TTC549 (cell line): ENCODE measurements around the gene TOM1L1.

Experiments used
- FAIRE-seq: peaks from 2 replicates; lab custom pipeline; 2012; peaks lifted over from hg19 to GRCh38; lab: Jason Lieb, UNC

The TOM1L1 gene

DNA sequence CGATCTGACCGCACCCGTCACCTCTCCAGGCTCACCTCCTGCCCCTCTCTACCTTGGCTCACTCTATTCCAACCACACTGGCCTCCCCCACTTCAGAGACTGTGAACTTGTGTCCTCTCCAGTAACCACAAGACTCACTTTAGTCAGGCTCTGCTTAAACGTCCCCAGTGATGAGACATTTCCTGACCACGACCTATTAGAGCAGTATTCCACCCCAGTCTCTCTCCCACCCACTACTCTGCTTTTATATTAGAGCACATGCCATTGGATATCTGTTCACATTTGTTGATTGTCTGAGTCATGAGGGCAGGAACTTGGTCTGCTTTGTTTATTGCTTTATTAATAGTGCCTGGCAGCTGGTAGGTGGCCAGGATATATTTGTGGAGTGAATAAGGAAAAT, 47.7 kb downstream of the TOM1L1 start:
- FAIRE-seq, result no peak

DNA sequence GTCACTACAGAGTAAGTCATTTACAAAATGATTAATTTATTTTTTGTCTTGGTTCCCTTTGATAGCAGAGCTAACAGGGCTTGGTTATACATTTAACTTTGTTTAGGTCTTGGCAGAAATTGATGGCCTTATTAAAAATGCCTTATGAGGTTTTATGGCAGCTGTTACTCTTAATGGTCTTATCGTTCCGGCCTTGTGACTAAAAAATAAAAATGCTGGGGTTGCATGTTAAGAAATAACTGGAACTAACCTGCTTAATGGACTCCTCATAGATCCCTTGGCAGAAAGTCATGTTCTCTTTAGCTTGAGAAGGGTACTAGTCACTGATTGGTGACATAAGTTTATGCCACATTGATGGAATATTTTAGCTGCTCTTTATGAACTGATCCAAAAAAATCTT, 49.5 kb downstream of the TOM1L1 start:
- FAIRE-seq, result no peak

DNA sequence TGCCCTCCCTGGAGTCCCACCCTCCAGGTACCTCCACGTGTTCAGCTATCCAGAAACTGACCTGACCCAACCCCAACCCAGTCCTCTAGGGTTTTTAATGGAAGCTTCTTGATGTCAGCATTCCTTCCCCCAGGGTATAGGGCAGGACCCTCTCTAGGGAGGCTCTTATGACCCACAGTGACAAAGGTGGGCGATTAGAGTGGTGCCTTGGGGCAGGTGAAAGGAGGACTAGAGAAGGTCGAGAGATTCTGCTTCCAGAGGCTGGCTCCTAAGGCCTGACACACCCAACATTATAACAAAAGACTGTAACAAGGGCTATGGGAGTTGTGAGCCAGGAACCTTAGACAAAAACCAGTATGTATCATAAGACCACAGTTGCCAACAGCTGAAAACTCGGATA, 50.6 kb downstream of the TOM1L1 start:
- no peak for FAIRE-seq

DNA sequence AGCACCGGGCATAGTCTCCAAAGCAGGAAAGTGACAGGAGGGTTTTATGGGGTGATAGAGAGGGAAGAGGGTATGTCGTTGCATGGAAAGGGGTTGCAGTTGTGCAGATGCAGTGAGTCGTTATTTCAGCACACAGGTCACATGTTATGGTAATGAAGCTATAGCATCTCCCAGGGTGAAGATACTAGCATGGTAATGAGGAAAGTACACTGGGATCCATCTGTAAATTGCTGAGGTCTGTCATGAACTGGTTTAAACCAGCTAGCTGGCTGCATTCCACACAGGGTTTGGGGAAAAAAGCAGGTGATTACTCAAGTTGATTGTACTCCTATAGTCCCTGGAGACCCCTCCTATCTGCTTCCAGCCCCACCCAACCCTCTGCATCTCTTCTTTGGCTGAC, 56.1 kb downstream of the TOM1L1 start:
- no peak for FAIRE-seq

DNA sequence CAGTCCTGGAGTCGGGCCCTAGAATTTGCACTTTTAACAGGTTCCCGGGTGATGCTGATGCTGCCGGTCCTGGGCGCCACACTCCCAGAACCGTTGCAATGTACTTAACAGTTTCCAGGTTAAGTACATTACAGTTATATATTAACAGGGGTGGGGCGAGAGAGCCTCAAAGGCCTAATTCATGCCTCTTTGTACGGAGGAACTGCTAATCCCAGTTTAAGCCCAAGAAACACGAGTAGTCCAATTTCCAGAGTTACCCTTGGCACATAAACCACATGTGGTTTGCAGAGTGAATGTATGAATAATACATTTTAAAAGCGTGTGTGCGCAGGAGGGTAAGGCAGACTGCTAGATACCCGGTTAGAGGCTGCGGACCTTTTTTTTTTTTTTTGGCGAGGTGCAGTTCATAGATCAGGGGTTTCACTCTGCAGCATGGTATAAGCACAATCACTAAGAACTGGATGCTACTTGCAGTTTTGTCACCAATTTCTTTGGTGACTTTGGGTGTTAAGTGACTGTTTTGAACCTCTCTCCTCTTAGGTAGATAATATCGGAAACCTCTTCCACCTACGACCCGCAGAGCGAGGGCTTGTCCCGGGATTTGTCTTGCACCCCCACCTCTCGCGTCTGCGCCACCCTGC, 67.1 kb downstream of the TOM1L1 start:
- no peak for FAIRE-seq

DNA sequence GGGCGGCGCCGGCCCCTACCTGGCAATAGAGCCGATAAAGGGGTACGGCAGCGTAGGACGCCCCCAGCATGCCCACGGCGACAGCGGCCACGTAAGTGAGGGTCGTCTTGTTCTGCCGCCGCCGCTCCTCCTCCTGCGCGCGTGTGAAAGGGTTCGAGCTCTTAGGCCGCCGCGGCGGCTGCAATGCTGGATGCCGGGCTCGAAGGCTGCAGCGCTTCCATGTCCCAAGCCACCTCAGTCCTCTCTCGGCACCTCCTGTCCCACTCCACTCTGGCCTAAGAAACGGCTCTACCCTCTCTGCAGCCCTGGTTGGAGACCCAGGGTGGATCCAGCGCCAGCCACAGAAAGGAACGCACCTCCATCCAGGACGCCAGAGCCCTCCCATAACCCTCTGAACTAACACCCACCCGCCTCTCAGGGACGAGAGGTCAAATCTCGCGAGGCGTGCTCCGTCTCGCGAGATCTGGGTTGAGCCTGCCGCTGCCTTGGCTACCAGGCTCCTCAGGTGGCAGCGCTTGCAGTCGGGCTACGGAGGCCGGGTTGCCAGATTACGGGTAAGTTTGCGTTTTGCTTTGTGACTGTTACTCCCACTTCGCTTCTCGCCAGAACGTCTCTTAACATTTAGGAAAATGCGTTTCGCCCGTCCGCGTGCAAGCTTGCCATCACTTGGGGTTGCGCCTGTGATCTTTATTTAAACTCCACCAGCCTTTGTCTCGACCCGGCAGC, 67.8 kb downstream of the TOM1L1 start, which contains the start of the genes COX11 and STXBP4:
Gene COX11 (minus strand): TSS at position 393 of the 726 bp plus-strand sequence. CDS start 8 bp downstream, at position 385.
Gene STXBP4 (plus strand): TSS at position 504 of the 726 bp plus-strand sequence. CDS start 17,455 bp downstream, outside the sequence.
- FAIRE-seq, result no peak

DNA sequence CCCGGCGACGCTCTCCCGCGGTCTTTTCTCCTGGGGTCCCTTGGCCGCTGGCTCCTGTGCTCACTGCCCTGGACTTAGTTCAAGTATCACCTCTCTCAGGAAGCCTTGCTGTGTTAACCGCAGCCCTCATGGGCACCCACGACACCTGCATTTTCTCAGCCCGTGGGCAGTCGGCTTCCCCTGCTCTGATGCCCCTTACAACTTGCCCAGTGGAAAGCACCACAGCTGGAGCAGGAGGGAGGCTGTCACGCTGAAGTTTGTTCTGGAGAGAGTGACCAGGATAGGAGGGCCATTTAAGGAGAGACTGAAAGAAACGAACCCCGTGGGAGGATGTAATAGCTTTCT, 68.3 kb downstream of the TOM1L1 start:
- FAIRE-seq, result no peak

DNA sequence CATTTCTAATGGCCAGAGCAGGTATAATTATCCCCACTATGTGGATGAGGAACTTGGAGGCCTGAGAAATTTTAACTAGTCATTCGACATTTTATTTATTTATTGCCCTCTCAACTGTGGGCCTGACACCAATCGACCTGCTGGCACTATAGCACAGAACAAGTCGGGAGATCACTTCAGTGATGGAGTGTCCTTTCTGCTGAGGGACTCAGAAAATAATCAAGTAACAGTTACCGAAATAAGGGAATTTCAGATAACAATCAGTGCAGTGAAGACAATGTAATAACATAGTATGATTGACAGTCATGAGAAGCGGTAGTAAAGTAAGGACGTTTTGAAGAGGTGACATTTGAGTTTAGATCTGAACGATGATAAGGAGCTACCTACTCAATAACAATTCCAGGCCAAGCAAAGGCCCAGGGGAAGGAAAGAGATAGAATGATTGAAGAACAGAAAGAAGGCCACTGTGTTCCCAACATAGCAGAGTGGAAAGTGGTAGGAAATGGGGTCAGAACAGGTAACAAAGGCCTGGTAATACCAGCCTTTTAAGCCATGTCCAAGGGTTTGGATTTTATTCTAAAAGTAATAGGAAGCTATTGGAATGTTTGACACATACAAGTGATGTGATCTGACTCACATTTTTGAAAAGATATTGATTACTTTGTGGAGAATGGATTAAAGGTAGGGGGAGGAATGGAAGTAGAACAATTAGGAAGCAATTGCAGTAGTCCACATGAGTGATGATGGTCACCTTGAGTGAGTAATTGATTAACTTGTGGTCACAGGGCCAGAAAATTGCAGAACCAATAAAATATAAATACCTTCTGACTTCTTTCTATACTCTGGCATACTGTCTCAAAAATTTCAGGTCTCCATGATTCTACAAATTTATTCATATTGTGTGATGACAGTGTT, 69.3 kb downstream of the TOM1L1 start:
- FAIRE-seq, result no peak

DNA sequence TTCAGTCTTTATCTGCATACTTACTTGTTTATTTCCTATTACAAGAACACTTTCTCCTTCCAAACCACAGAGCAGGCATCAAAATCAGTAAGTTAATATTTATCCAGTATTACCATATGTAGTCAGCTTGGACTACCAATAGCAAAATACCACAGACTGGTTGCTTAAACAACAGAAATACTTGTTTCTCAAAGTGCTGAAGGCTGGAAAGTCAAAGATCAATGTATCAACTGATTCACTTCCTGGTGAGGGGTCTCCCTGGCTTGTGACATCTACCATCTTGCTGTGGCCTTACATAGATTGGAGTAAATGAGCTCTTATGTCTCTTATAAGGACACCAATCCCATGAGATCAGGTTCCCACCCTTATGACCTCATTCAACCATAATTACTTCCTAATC, 70.5 kb downstream of the TOM1L1 start:
- no peak for FAIRE-seq

DNA sequence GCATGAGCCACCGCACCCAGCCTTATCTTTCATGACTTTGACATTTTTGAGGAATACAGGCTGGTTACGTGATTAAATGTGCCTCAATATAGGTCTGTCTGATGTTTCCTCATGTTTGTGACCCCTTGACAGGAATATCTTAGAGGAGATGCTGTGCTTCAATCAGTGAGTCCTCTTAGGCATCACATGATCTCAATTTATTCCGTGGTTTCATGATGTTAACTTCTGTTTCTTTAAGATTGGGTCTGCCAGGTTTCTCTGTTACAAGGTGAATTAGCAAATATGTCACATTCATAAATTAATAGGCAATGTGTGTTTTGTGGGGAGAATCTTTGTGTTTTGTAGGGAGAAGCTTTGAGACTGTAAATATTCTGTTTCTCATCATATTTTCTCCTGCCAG, 71.2 kb downstream of the TOM1L1 start:
- FAIRE-seq, result no peak

DNA sequence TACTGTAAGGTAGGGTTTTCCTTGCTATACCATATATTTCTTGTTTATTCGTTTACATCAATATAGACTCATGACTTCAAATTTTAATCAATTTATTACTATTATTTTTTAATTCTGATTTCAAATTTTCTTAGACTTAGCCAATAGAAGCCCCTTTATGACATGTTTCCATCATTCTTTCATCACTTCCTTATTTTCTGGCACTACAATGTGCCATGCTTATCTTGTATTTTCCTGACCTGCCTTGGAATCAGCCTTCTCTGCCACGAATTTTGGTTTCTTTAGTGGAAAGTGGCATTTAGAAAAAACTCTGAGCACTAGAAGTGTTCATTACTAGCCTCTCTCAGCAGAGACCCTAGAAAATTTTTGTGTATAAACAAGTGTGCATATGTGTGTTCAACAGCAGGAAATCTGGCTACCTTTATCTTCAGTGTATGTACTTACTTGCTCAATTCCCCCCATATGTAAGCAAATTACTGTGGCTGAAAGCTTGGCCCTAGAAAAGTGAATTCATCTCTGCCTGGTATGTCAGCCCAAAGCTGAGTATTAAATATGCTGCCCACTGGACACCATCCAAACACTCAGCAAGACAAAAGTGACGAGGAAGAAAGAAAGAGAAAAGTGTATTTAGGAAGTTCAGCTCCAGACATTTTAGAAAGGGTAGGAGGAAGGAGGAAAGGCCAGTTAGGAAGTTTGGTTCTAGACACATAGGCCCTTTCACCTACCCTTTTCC, 71.9 kb downstream of the TOM1L1 start:
- FAIRE-seq, result no peak

DNA sequence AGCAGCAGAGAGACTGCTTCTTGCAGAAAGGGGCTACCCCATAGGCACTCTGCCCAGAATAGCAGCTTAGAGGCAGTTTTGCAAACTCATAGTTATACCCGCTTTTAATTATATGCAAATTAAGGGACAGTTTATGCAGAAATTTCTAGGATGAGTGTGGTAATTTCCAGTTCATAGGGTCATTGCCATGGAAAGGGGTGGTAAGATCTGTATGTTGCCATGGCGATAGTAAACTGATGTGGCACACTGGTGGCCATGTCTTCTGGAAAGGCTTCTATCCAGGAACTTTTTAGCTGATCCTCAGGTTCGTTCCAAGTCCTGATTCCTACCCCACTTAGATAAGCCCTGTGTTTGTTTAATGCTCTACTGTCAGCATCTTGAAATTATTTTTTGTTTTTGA, 74.1 kb downstream of the TOM1L1 start:
- no peak for FAIRE-seq

DNA sequence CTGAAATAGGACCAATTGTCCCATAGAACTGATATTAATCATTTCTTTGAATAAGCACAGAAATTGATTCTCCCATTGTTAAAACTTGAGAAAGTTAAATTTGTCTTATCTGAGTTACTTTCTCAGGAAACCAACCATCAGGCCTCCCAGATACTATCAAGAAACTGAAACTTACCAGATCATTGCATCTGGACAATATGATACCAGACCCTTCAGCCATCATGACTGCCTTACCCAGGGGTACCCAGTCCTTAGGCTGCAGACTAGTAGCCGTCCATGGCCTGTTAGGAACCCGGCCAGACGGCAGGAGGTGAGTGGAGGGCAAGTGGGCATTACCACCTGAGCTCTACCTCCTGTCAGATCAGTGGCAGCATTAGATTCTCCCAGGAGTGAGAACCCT, 75.7 kb downstream of the TOM1L1 start:
- no peak for FAIRE-seq

DNA sequence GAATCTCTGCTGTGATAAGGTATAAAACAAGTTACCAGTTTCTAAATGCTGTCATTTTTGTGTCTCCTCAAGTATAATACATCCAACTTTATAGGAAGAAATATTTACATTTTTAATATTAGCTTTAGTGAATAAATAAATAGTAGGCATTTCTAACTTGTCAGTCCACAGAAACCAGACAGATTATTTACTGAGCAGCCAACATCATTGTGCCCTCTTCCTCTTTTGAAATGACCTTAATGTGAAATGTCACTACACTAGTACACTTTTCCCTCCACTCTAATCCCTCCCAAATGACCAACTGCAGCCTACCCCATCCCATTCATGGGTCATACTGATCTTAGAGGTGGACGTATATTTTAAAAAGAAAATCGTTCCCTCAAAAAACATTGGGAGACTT, 77.1 kb downstream of the TOM1L1 start:
- FAIRE-seq, result no peak

DNA sequence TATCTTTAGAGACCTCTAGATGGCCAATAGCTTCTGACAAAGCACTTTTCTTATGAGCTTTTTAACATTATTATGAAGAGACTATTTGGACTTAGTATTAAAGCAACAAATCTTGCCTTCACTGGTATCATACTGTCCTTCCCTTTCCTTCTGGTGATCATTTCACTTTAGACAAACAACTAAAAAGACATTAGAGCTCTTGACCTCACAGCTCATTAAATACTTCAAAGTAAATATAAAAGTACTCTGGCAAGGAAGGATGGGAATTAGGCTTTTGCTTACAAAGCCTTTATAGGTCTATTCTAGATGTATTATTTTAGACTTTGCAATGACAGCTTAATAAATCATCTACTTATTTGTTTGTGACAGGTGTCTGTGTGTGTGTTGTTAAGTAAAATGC, 79.0 kb downstream of the TOM1L1 start:
- no peak for FAIRE-seq

DNA sequence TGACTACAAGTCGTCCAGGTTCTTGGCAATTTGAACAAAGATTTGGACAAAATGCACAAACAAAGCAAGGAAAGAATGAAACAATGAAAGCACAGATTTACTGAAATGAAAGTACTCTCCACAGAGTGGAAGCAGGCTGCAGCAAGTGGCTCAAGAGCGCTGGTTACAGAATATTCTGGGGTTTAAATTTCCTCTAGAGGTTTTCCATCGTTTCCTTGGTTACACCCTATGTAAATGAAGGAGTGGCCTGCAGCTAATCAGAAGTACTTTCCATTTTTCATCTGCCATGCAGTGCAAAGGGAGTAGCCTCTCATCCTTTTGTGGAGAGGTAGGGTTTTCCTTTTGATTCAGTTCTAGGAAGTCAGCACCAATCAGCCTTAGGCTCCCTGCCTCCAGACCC, 79.7 kb downstream of the TOM1L1 start:
- no peak for FAIRE-seq

DNA sequence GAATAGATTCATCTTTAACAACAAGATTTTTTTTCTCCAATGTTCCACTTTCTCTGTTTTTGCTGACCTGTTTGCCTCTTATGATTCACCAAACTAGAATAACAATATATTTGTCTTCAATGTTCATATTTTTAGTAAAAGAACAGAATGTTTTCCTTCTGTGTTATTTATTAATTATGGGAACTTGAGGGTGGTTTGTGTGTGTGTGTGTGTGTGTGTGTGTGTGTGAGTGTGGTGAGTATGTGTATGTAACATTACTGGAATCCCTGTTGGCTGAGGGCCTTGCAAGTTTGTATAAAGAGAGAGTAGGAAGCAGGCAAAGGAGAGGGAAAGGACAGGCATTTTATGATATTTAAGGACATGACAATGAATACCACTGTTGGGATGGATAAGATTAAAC, 81.7 kb downstream of the TOM1L1 start:
- FAIRE-seq, result no peak

DNA sequence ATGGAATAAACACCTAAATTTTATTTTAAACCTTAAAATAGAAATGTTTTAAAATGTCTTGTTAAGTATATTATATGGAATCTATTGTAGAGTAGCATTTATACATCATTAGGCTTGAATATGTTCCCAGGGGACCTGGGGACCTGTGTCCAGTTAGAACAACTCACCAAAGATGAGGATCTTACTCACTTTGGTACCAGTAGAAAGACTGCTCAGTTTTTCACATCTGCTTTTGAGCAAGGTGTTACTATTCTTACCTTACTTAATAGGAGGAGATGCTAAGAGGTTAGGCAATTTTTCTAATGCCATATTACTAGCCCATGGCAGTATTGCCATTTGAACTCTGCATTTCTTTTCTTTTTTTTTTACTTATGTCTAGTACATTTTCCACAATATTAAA, 82.6 kb downstream of the TOM1L1 start:
- no peak for FAIRE-seq

DNA sequence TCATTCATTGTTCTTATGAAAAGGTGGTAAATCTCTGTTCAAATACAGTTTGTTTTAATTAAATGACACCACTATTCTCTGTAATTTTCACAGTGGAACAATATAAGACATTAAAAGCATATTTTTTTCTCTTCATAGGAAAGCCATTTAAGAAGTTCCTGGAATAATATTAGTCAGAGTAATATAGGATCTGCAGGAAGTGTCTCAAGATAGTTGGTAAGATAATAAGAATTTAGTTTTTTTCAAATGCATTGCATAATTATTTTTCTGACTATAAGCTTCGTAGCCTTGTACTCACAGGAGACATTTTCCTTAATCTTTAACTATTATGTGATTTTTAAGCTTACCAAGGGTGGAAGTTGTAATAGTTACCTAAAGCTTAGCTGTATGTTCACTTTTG, 84.8 kb downstream of the TOM1L1 start:
- no peak for FAIRE-seq

DNA sequence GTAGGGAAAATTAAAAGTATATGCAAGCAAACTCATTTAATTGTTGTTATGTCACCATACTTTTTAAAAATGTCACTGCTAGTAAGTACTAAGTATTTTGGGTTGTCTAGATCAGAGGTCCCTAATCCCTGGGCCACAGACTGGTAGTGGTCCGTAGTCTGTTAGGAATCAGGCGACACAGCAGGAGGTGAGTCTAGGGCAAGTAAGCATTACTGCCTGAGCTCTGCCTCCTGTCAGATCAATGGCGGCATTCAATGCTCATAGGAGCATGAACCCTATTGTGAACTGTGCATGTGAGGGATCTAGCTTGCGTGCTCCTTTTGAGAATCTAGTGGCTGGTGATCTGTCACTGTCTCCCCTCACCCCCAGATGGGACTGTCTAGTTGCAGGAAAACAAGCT, 89.5 kb downstream of the TOM1L1 start:
- no peak for FAIRE-seq

DNA sequence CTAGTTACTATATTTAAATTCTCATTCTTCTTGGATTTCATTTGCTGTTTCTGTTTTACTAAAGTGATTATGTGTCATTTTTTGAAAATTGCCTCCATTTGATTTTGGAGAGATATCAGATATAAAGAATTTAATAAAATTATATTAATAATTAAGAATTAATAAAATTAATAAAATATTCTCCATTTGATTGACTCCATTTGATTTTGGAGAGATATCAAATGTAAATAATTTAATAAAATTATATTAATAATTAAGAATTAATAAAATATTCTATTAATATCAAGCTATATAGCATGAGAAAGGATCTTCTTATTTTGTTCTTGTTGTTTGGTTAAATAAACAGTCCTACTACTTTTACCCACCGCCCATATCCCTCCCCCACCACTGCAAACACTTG, 90.9 kb downstream of the TOM1L1 start:
- peak; percentile 66 for FAIRE-seq
